Measurements from ENCODE around the gene NUFIP2. TPM values are rescaled to one million over a fixed set of nuclear protein-coding genes. Genes with fewer than 3 reads are reported as not detected.

Gene NUFIP2
- total and polyA plus RNA-seq, 2 experiments from 2014 or later, result 8.9 to 47.8 TPM

- Histone ChIP-seq H3K9me3 (ENCODE audit: low read depth) (no peaks in the 10 kb centered on the region), H3K4me3 (no peak overlapping the region), H3K27me3 (no peaks in the 10 kb centered on the region), H3K36me3 (replicated peaks; ENCODE audit: insufficient read depth, low read depth) (no peaks in the 10 kb centered on the region), H4K20me1 (ENCODE audit: insufficient read depth, poor library complexity, severe bottlenecking) (peaks cover 74% of the 10 kb centered on the region), H3K79me2 (peaks cover 81% of the 10 kb centered on the region), H3K4me2 (peak overlapping the region; percentile 90), H3K27ac (no peak overlapping the region), H3K4me1 (ENCODE audit: insufficient read depth) (peaks cover 19% of the 10 kb centered on the region), H3K9me2 (replicated peaks; ENCODE audit: insufficient read depth) (no peaks in the 10 kb centered on the region), H2AFZ (no peak overlapping the region)
- no peak for DNase-seq (ENCODE audit: low spot score)
- TF ChIP-seq EZH2phosphoT487 (IDR thresholded peaks at IDR 0.05; ENCODE audit: low read depth, severe bottlenecking, unreplicated experiment) (no peak), EZH2 (IDR thresholded peaks at IDR 0.05; ENCODE audit: borderline replicate concordance) (no peak), CTCF (IDR thresholded peaks at IDR 0.05; ENCODE audit: poor library complexity) (no peak)
- 96% methylated on average over 9 of the region's 9 CpGs for WGBS (ENCODE audit: low lambda C conversion rate, missing lambda C conversion rate)
Measured at GRCh38 chr17:29289852-29290251, 4.1 kb downstream of the NUFIP2 start.

GRCh38 chr17:29283961-29284360, 10.0 kb downstream of the NUFIP2 start:
- H3K27me3 ChIP-seq, result no peaks in the 10 kb centered on the region
- no peaks in the 10 kb centered on the region for H3K9me2 ChIP-seq (replicated peaks; ENCODE audit: insufficient read depth)
- no peaks in the 10 kb centered on the region for H3K36me3 ChIP-seq (replicated peaks; ENCODE audit: insufficient read depth, low read depth)
- TF ChIP-seq EZH2phosphoT487 (IDR thresholded peaks at IDR 0.05; ENCODE audit: low read depth, severe bottlenecking, unreplicated experiment) (no peak), EZH2 (IDR thresholded peaks at IDR 0.05; ENCODE audit: borderline replicate concordance) (no peak), CTCF (IDR thresholded peaks at IDR 0.05; ENCODE audit: poor library complexity) (no peak)
- H3K79me2 ChIP-seq, result peaks cover 100% of the 10 kb centered on the region
- H3K9me3 ChIP-seq (ENCODE audit: low read depth), result peaks cover 9% of the 10 kb centered on the region
- no peak overlapping the region for H2AFZ ChIP-seq
- peak overlapping the region; percentile 53 for H3K4me2 ChIP-seq
- no peak overlapping the region for H3K4me3 ChIP-seq
- DNase-seq (ENCODE audit: low spot score), result no peak
- peaks cover 97% of the 10 kb centered on the region for H4K20me1 ChIP-seq (ENCODE audit: insufficient read depth, poor library complexity, severe bottlenecking)
- H3K27ac ChIP-seq, result no peak overlapping the region
- no peaks in the 10 kb centered on the region for H3K4me1 ChIP-seq (ENCODE audit: insufficient read depth)
- WGBS (ENCODE audit: low lambda C conversion rate, missing lambda C conversion rate), result 65% methylated on average over 2 of the region's 2 CpGs

- no peak for TF ChIP-seq EZH2 (IDR thresholded peaks at IDR 0.05; ENCODE audit: borderline replicate concordance)
- TF ChIP-seq EZH2phosphoT487 (IDR thresholded peaks at IDR 0.05; ENCODE audit: low read depth, severe bottlenecking, unreplicated experiment), result no peak
- TF ChIP-seq CTCF (IDR thresholded peaks at IDR 0.05; ENCODE audit: poor library complexity), result peak; percentile 23
- Histone ChIP-seq H4K20me1 (ENCODE audit: insufficient read depth, poor library complexity, severe bottlenecking) (peaks cover 97% of the 10 kb centered on the region), H3K36me3 (replicated peaks; ENCODE audit: insufficient read depth, low read depth) (no peaks in the 10 kb centered on the region), H3K4me1 (ENCODE audit: insufficient read depth) (no peaks in the 10 kb centered on the region), H3K9me3 (ENCODE audit: low read depth) (peaks cover 9% of the 10 kb centered on the region), H3K27me3 (no peaks in the 10 kb centered on the region), H3K4me2 (peak overlapping the region; percentile 53), H3K4me3 (no peak overlapping the region), H3K27ac (no peak overlapping the region), H3K9me2 (replicated peaks; ENCODE audit: insufficient read depth) (no peaks in the 10 kb centered on the region), H3K79me2 (peaks cover 100% of the 10 kb centered on the region), H2AFZ (no peak overlapping the region)
- WGBS (ENCODE audit: low lambda C conversion rate, missing lambda C conversion rate), result 82% methylated on average over 5 of the region's 5 CpGs
- no peak for DNase-seq (ENCODE audit: low spot score)
Measured at GRCh38 chr17:29283496-29283895, 10.5 kb downstream of the NUFIP2 start.
